ENCODE results near the gene MYO3B.

MYO3B gene, protein sequence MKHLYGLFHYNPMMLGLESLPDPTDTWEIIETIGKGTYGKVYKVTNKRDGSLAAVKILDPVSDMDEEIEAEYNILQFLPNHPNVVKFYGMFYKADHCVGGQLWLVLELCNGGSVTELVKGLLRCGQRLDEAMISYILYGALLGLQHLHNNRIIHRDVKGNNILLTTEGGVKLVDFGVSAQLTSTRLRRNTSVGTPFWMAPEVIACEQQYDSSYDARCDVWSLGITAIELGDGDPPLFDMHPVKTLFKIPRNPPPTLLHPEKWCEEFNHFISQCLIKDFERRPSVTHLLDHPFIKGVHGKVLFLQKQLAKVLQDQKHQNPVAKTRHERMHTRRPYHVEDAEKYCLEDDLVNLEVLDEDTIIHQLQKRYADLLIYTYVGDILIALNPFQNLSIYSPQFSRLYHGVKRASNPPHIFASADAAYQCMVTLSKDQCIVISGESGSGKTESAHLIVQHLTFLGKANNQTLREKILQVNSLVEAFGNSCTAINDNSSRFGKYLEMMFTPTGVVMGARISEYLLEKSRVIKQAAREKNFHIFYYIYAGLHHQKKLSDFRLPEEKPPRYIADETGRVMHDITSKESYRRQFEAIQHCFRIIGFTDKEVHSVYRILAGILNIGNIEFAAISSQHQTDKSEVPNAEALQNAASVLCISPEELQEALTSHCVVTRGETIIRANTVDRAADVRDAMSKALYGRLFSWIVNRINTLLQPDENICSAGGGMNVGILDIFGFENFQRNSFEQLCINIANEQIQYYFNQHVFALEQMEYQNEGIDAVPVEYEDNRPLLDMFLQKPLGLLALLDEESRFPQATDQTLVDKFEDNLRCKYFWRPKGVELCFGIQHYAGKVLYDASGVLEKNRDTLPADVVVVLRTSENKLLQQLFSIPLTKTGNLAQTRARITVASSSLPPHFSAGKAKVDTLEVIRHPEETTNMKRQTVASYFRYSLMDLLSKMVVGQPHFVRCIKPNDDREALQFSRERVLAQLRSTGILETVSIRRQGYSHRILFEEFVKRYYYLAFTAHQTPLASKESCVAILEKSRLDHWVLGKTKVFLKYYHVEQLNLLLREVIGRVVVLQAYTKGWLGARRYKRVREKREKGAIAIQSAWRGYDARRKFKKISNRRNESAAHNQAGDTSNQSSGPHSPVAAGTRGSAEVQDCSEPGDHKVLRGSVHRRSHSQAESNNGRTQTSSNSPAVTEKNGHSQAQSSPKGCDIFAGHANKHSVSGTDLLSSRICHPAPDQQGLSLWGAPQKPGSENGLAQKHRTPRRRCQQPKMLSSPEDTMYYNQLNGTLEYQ (N-terminal part only)

DNA sequence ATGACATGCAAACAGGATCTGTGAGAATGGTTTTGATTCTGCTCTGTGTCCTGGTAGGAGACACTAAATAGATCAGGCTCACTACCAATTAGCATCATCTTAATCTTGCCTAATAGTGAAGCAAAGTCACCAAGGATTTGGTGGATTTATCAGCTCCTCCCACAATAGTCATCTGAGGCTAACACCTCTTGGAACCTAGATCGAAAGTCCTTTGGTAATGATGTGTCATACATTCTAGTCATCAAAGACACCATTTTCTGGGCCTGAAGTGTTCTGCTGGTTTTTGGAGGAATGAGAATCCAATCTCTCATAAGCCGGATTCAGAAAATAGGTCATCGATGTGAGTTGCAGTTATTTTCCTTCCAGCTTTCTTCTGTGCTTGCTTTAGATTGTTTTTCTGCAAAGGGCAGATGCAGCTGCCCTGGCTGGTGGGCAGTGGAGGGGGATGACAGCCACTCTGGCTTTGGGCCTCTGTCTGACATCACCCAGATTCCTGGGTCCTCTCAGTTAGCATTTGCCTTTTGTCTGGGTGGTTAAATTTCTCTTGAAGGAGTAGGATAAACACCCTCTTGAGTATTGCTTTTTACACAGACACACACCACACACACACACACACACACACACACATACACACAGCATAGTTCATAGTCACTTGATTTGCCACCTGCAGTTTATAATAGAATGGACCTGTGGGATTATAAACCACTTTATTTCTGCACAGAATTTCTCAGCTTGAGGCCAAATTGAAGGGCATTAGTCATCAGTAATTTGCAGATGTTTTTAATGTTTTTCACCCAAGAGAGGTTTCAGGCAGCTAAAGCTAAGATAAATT lies at the start of gene MYO3B:
TSS of gene MYO3B (plus strand) at position 198 of the 832 bp plus-strand sequence. CDS start at position 339, 141 bp downstream.
- DNase-seq = no peak

DNA sequence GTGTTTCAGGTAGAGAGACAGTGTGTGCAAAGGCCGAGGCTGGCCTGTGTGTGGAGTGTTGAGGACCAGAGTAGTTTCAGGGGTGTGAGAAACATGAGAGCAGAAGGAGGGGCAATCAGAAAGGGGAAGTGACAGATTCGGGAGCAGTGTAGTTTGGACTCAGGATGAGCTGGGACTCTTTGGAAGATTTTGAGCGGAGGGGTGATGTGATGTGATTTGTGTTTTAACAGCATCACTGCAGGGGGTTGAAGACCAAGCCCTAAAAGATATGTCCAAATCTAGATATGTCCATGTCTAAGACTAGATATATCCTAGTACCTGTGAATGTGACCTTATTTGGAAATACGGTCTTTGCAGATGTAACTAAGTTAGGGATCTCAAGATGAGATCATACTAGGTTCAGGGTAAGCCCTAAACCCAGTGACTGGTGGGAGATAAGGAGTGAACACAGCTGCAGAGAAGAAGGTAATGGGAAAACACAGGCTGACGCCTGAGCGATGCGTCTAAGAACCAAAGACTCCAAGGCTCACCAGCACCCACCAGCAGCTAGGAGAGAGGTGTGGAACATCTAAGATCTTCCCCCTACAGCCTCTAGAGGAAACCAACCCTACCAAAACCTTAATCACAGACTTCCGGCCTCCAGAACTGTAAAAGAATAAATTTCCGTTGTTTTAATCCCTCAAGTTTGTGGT lies 38.5 kb upstream of the MYO3B start:
- no peak for DNase-seq

DNA sequence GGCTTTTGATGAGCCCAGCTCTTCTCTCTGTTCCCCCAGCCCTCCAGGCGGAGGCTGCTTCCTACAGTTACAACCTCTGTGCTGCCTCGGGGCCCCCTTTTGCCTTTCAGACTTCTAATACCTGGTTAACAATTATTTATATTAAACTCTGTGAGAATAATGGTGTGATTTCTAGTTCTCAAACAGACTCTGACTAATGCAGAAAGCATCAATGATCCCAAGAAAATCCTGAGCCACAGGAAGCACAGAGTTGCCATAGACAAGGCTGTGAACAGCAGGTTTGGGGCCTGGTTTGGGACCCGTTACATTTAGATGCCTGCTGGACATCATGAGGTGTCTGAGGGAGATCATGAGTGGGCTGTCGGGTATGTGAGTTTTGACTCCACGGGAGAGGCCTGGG lies 37.4 kb upstream of the MYO3B start:
- no peak for DNase-seq

DNA sequence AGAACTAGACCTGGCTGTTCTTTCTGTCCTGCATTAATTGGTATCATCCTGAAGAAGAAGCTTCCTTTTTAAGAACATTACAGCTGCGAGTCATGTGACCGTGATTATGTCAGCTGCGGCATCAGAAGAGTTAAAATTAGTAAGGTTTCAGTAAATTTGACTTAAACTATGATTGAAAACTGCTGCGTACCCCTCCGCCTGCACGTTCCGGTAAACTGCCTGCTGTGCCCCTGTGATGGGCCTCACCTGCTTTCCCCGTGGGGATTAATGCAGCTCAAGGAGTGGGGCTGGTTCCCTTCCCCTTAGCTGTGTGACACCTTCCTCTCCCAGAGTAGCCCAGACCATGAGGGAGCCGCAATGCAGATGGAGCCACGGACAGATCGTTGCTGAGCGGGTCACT lies 36.1 kb upstream of the MYO3B start:
- no peak for DNase-seq

DNA sequence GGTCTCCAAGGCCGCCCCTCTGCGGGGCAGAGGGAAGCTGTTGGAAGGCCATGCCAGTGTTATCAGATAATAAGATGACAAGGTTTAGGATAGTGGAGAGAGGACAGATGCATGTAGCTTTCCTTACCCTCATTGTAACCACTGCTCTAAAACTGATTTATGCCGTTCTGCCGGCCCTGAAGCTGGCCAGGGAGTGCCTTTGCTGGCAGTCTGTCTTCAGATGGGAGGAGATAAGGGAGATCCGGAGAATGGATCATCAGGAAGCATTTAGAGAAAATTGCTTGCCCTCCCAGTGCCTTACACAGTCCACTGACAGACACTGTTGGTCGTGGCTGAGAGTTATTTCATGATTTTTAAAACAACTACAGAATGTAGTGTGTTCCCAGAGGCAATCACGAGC lies 35.4 kb upstream of the MYO3B start:
- DNase-seq = no peak

DNA sequence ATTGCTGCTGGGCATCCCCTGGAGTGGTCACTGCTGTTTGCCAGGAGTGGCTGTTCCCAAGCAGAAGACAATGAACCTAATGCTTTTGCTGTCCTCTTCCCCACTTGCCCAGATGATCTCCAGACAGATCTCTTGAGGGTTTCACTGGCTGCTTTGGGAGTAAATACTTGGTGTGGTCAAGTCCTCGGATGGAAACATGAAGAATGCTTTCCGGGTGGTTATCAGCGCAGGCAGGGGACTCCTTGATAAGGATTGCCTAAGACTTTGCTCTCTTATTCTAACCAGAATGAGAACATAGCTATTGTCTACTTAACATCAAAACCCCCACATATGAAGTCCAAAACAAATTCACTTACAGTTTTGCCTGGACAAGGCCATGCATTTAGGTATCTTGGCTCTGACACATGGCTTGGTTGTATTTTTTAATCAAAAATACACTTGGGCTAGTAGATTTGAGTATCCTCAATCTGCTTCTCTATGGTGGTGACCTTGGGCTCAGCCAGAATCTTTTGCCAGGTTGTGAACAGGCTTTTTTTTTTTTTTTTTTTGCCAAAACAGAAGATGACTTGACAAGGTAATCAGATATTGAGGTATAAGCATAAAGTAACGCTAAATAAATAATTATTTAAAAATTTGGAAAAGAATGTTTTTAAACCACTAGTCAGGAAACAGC lies 34.8 kb upstream of the MYO3B start:
- no peak for DNase-seq

DNA sequence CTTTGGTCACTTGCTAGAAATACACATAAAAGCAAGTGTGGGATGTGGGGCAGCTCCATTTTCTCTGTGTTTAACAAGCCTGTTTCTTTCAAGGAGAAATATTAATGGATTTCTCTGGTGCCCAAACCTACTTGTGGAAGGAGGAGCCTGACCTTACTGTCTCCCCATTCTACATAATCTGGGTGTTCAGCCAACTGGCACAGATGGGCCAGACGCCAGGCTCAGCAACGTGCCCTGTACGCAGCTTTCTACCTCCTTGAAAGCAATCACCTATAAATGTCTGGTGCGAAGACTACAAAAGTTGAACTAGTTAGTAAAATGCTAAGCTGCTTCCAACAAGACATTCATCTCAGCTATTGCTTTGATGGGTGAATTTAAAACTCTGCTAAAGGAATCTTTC lies 33.2 kb upstream of the MYO3B start:
- no peak for DNase-seq

DNA sequence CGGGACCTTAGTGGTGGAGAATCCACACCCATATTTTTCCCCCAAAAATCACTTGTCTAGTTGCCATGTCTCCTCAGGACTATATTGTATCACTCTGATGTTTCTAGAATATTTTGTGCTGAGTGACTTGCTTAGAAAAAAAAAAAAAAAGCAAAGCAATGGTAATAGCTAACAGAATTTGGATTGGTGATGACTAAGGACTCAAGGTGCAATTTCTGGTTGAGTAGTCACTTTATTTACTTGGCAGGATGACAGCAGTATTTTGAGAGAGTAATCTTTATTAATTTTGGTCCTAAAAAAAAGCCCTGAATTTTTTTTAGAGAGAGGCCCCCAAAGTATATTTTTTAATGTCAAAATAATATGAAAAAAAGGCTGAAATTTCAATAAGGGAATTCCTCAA lies 32.8 kb upstream of the MYO3B start:
- DNase-seq = no peak

DNA sequence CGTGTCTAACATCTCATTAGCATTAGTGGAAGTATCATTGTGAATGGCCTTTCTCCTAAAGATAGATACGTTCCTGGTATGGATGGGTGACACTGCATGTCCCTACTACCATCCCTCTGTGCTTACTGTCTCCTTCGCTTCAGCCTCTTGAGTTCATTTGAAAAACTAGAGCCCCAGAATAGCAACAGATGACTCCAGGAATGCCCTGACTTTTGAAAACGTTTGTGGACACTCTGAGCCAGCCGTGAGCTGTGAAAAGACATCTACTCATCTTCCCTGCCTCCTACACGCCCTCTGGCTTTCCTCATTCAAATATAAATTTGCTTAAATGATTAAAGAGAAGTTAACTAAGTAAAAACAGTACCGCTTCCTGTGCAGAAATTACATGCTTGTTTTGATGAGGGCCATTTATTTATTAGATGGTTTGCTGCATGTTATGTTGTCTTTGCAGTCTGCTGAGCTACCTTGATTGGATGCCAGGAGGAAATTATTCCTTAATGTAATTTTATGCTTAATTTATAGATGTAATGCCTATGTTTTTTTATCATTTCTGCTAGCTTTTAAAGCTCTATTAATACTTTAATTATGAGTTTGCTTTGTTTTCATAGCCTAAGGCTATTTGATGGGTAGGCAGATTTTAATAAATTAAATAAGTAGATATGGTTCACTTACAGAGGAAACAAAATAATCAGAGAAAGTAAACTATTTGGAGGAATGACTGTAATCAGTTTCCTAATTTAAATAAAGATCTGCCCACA lies 32.1 kb upstream of the MYO3B start:
- no peak for DNase-seq

DNA sequence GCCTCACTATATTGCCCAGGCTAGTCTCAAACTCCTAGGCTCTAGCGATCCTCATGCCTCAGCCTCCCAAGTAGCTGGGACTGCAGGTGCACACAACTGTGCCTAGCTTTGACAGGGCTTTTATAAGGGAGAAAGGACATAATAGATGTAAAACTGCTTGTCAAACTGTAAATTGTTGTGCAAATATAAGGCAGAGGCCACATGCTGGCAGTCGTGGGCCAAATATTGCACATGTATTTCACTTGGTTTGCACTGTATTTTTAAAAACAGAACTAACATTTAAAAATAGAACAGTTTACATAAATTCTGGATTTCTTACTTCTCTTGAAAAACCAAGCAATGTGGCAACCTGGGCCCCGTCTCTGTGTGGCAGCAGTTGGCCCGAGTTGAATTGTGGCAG lies 31.2 kb upstream of the MYO3B start:
- no peak for DNase-seq

DNA sequence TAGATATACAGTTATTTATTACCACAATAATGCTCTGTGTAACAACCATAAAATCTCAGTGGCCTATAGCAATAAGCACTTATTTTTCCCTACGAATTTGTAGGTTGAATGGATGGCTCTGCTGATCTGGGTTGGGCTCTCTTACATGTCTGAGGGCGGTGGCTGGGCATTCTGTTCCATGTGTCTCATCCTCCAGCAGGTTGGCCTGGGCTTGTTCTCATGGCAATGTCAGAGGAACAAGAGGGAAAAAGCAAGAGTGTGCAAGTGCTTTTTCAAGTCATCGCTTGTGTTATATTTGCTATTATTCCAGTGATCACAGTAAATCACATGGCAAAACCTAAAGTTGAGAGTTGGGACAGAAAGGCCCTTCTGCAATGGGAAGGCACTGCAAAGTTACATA lies 30.4 kb upstream of the MYO3B start:
- DNase-seq = no peak

DNA sequence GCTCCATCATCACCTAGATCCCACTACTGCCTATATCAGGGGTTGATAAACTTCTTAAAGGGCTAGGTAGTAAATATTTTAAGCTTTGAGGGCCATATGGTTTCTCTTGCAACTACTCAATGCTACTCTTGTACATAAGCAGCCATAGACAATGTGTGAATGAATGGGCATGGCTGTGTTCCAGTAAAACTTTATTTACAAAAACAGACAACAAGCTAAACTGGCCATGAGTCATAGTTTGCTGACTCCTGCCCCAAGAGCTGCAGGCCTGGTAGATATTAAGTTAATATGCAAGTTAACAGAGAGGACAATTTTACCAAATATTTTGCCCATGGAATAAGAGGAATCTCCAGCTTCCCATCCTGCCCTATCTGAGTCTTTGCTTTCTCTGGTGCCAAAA lies 29.8 kb upstream of the MYO3B start:
- no peak for DNase-seq

DNA sequence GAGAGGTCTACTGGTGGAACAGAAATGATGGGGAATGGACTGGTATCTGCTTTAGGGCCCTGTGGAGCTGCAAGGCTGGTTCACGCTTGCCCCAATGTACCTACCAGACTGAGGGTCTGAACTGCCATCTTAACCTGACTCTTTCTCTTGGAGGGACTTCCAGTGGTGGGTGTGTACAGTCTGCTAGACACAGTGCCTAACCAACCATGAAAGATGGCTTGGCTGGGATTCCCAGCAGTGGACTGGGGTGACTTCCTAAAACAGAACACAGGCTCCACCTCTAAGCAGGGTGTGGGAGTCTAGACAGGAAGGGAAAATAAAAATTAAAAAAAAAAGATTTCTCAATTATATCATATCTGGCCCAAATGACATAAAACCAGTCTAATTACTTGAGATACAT lies 25.5 kb upstream of the MYO3B start:
- no peak for DNase-seq

DNA sequence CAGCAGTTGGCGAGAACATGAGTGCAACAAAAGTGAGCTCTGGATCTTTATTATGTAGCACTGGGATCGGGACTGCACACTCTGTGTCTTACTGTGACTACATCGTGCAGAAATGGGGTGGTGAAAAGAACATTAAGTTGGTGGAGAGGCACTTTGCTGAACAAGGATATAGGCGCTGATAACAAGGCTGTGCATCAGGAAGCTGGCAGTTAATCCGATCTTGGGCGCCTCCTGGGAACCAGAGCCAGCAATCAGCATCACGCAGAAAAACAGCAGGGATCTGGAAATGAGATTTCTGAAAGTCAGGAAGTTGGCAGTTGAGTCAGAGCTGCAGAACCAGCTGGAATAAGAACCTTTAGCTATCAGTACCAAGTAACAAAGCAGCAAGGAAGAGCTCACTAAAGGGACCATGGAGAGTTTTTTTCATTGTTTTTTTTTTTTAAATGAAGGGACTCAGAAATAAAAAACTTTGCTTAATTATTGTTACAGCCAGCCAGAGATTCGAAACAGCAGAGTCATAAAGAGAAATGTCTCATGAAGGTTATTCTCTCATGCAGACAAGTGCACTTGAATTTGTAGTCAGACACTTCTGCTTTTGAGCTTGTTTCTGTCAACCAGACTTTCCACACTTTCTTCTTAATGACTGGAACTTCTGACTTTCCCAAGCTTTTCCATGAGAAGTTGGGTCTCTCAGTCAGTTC lies 22.8 kb upstream of the MYO3B start:
- no peak for DNase-seq

DNA sequence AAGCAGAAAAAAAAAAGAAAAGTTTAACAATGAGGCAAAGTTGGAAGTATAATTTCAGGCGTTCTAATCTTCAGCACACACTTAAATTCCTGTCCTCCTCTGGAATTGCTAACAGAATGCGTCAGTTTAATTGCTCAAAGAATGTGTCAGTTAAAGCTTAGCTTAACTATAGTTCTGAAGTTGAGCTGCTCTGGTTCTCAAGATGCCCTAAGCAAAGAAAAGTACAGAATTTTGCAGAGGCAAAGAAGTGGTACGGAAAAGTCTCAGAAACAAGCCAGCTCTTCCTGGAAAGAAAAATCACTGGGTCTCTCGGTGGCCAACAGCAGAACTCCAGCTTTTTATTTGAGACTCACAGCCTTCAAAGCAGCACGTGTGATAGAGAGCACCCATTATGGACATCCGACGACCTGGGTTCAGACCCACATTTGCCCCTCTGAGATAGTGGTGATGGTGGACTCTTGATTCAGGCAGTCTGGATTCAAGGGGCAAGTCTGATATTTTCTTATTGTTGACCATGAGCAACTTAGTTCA lies 22.2 kb upstream of the MYO3B start:
- no peak for DNase-seq

DNA sequence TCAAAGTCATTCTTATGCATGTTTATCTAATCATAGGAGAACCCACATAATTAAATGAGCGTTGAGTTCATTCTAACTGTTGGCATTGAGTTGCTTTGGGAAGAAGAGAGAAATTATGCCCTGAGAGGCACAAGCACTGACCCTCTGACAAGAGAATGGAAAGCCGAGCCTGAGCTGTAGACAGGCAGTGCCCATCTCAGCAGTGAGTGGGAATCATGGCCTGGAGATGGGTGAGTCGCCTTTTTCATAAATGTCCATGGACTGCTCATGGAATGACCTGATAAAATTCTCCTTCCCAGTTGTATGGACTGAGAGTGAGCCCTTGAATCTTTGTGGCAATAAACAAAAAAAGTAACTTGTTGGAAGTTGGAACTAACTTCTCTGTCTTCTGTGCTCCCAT lies 21.4 kb upstream of the MYO3B start:
- no peak for DNase-seq

DNA sequence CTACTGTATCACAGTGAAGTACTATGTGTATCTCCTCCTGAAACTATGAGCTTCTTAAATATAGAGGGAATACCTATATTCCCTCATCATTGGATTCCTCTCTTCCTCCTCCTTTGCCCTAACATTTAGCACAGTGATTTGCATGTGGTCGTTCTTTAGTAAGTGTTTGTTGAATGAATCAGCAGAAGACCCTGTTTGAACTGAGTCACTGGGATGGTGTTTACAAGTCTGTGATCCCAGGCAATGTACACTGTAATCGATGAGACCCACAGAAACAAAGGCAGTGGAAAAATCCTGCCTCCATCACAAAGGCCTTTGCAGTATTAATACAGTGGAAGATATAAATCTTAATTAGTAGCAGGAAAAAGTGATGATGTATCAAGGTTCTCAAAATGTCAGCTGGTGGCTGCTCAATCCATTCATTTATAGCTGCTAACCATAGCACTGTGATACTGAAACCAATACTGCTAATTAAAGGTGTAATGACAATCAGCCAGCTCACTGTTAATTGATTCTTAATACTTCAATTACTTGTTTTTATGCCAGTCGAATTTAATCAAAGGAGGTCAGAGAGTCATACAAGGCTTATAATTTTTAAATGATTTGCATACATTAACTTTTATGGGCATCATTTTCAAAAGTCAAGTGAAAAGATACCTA lies 20.8 kb upstream of the MYO3B start:
- DNase-seq = no peak

DNA sequence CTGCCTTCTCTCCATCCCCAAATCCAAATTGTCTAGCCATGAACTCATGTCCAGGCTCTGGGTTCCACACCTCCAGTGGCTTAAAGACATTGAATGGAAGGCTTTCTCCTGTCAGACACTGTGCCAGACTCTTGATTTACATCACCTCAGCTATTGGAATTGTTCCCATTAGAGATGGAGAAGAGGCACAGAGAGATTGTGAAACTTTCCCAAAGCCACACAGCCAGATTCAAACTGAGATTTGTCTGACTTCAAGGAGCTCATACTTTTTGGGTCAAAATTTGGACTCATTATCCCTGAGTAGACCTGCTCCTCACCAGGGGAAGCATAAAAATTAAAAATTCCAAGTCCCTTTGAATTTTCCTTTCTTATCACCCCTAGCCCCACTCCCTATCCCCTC lies 18.9 kb upstream of the MYO3B start:
- DNase-seq = no peak

Measured in activated CD4-positive, alpha-beta T cell treated with anti-CD3 and anti-CD28 coated beads, Interleukin-2, amount 50 U/mL, for 4 hours (primary cell).